ENCODE data around the gene PNLIPRP1. TPM values are rescaled to one million over a fixed set of nuclear protein-coding genes. Genes with fewer than 3 reads are reported as not detected.

PNLIPRP1 gene
- total RNA-seq, 1 donor from 2014 or later = not detected

DNA sequence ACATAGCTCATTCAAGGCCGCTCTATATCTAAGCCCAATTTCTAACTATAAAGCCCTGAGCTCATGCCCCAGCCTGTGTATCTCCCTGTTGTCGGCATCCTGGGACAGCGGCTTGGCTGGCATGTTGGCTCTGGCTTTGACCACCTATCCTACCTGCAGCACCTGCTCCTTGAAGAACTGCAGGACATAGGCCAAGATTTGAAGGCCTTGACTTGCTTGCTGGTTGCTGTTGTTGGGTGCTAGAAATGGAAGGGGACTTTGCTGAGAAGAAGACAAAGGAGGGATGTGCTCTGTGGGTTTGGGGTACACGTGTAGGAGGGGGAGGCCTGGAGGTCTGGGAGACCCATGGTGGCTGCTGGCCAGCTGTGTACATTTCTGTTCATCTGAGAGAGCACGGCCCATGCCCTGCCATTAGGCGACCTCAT lies 41.1 kb downstream of the PNLIPRP1 start:
- DNase-seq (ENCODE audit: low read depth, low spot score) = no peak
- Mint-ChIP-seq H3K9me3 (peaks cover 3% of the 10 kb centered on the region), H3K4me1 (peaks cover 16% of the 10 kb centered on the region), H3K27ac (ENCODE audit: unreplicated experiment) (peak overlapping the region; percentile 75), H3K4me3 (no peak overlapping the region), H3K27me3 (ENCODE audit: low read depth) (peaks cover 2% of the 10 kb centered on the region), H3K36me3 (ENCODE audit: low read depth) (peaks cover 2% of the 10 kb centered on the region)
- TF ChIP-seq, protein P1, sequence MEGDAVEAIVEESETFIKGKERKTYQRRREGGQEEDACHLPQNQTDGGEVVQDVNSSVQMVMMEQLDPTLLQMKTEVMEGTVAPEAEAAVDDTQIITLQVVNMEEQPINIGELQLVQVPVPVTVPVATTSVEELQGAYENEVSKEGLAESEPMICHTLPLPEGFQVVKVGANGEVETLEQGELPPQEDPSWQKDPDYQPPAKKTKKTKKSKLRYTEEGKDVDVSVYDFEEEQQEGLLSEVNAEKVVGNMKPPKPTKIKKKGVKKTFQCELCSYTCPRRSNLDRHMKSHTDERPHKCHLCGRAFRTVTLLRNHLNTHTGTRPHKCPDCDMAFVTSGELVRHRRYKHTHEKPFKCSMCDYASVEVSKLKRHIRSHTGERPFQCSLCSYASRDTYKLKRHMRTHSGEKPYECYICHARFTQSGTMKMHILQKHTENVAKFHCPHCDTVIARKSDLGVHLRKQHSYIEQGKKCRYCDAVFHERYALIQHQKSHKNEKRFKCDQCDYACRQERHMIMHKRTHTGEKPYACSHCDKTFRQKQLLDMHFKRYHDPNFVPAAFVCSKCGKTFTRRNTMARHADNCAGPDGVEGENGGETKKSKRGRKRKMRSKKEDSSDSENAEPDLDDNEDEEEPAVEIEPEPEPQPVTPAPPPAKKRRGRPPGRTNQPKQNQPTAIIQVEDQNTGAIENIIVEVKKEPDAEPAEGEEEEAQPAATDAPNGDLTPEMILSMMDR (conservative IDR thresholded peaks at IDR 0.05) = no peak

DNA sequence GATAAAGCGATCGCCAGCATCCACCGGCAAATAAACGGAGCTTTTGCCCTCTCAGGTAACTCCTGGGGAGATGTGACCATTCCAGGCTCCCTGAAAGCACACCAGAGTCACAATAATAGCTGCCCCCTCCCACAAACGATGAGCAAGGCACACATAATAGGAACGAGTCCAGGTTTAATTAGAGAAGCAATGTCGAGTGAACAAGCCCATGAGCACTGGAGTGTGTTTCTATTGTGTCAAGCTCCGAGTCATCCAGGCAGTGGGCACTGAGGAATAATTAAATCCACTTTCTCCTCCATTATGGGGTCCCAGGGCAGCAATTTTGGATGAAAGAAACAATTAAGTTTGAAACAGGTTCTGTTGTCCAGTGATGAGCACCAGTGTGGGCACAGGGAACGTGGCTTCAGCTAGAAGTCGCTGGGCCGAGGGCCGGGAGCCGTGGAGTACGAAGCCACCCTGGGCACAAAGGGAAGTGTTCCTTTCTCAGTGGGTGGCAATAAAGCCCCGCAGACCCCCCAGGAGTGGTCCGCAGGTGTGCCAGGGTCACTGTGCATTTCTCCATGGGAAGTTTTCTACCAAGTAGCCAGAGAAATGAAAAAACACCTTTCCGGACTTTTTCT lies 41.9 kb downstream of the PNLIPRP1 start:
- no peak overlapping the region for H3K4me3 Mint-ChIP-seq

DNA sequence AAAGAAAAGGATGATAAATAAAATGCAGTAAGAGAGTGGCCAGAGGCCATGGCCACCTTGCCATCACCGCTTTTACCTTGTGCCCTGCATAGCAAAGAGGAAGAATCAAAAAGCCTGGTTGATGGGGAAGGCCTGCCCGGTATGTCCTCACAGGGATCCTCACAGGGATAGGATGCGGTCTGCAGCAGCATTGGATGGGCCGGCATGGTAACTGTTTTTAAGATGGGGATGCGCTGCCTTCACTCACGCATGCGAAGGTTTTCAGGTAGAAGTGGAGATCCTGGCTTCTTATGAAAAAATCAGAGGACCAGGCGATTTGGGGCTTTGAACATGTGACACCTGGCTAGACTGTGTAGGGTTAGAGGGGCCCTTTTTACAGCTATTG lies 42.4 kb downstream of the PNLIPRP1 start:
- Mint-ChIP-seq H3K9me3 (peaks cover 3% of the 10 kb centered on the region), H3K27ac (ENCODE audit: unreplicated experiment) (no peak overlapping the region), H3K4me3 (no peak overlapping the region), H3K4me1 (peaks cover 16% of the 10 kb centered on the region), H3K36me3 (ENCODE audit: low read depth) (peaks cover 2% of the 10 kb centered on the region), H3K27me3 (ENCODE audit: low read depth) (peaks cover 2% of the 10 kb centered on the region)
- TF ChIP-seq, protein P1 (conservative IDR thresholded peaks at IDR 0.05) = no peak
- no peak for DNase-seq (ENCODE audit: low read depth, low spot score)

More for the DNA sequence above, 41.9 kb downstream of the PNLIPRP1 start:
- TF ChIP-seq, protein P1 (conservative IDR thresholded peaks at IDR 0.05) = no peak
- H3K9me3 Mint-ChIP-seq = peaks cover 3% of the 10 kb centered on the region
- H3K36me3 Mint-ChIP-seq (ENCODE audit: low read depth) = peaks cover 2% of the 10 kb centered on the region
- H3K27me3 Mint-ChIP-seq (ENCODE audit: low read depth) = peaks cover 2% of the 10 kb centered on the region
- no peak overlapping the region for H3K27ac Mint-ChIP-seq (ENCODE audit: unreplicated experiment)
- DNase-seq (ENCODE audit: low read depth, low spot score) = no peak
- peaks cover 16% of the 10 kb centered on the region for H3K4me1 Mint-ChIP-seq

DNA sequence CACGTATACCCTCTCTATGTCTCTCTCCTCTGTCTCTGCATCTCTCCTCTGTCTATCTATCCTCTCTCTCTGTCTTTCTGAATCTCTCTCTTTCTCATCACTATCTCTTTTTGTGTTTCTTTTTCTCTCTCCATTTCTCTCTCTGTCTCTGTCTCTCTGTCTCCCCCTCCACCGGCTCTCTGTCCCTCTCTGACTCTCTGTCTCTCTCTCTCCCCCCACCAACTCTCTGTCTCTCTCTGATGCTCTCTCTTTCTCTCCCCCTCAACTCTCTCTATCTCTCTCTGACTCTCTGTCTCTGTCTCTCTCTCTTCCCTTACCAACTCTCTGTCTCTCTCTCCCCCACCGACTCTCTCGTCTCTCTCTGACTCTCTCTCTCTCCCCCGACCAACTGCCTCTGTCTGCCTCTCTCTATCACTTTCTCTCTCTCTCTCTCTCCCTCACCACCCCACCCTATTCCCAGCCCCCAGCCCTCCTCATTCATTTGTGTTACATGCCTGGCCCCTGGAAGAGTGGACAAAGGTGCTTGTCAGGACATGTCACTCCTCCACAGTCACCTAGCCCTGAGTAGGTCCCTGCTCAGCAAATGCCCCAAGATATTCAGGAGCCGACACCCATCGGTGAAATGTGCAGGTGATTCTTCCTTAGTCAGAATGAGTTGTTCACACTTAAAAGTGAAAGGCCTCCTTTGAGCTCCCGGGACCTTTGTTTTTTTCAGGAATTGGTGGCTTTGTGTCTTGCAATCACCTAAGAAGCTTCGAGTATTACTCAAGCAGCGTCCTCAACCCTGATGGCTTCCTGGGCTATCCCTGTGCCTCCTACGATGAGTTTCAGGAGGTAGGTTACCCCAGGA lies 43.6 kb downstream of the PNLIPRP1 start:
- TF ChIP-seq, protein P1 (conservative IDR thresholded peaks at IDR 0.05) = no peak
- no peak for DNase-seq (ENCODE audit: low read depth, low spot score)
- Mint-ChIP-seq H3K4me1 (peaks cover 10% of the 10 kb centered on the region), H3K27ac (ENCODE audit: unreplicated experiment) (no peak overlapping the region), H3K4me3 (no peak overlapping the region), H3K27me3 (ENCODE audit: low read depth) (peaks cover 2% of the 10 kb centered on the region), H3K9me3 (peaks cover 3% of the 10 kb centered on the region), H3K36me3 (ENCODE audit: low read depth) (peaks cover 2% of the 10 kb centered on the region)

DNA sequence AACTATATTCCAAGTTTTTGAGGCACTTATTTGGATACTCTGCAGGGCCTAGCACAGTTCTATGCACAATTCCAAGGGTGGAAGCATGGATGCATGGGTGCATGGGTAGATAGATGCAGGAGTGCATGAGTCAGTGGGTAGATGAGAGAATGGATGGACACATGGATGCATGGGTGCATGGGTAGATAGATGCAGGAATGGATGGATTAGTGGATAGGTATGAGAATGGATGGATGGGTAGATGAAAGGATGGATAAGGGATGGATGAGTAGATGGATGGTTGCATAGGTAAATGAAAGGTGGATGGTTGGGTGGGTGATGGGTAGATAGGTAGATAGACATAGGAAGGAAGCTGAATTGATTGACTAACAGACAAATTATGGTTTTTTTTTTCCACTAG lies 45.6 kb downstream of the PNLIPRP1 start:
- H3K27me3 Mint-ChIP-seq (ENCODE audit: low read depth) = peaks cover 2% of the 10 kb centered on the region

More for the DNA sequence above, 45.6 kb downstream of the PNLIPRP1 start:
- TF ChIP-seq, protein P1 (conservative IDR thresholded peaks at IDR 0.05) = no peak
- Mint-ChIP-seq H3K27ac (ENCODE audit: unreplicated experiment) (no peak overlapping the region), H3K4me3 (no peak overlapping the region), H3K36me3 (ENCODE audit: low read depth) (peaks cover 5% of the 10 kb centered on the region), H3K4me1 (peaks cover 3% of the 10 kb centered on the region), H3K9me3 (peaks cover 9% of the 10 kb centered on the region)
- DNase-seq (ENCODE audit: low read depth, low spot score) = no peak

All from neural crest cell (in vitro differentiated cells).